Glutamatergic neuron (in vitro differentiated cells): ENCODE data around the gene LMF1. TPM values are rescaled to one million over a fixed set of nuclear protein-coding genes. Genes with fewer than 3 reads are reported as not detected.

Experiments
- DNase-seq: peaks from one replicate; pipeline ENCODE4 v3.0.0; 2022
- H3K27ac Mint-ChIP-seq: one replicate; pipeline ENCODE4 v1.8.0; 2020; ENCODE audit warnings: mild to moderate bottlenecking, mixed read lengths, inconsistent platforms; ENCODE audit not compliant: unreplicated experiment
- H3K27me3 Mint-ChIP-seq: one replicate; pipeline ENCODE4 v1.8.0; 2020; ENCODE audit warnings: mild to moderate bottlenecking, moderate library complexity, mixed read lengths, inconsistent platforms; ENCODE audit not compliant: unreplicated experiment
- H3K36me3 Mint-ChIP-seq: one replicate; pipeline ENCODE4 v1.8.0; 2020; ENCODE audit warnings: mild to moderate bottlenecking, mixed read lengths, inconsistent platforms; ENCODE audit not compliant: unreplicated experiment
- H3K4me1 Mint-ChIP-seq: one replicate; pipeline ENCODE4 v1.8.0; 2020; ENCODE audit warnings: mild to moderate bottlenecking, low read depth, mixed read lengths, inconsistent platforms; ENCODE audit not compliant: unreplicated experiment
- H3K4me3 Mint-ChIP-seq: one replicate; pipeline ENCODE4 v1.8.0; 2020; ENCODE audit warnings: mild to moderate bottlenecking, mixed read lengths, inconsistent platforms; ENCODE audit not compliant: unreplicated experiment
- H3K9me3 Mint-ChIP-seq: one replicate; pipeline ENCODE4 v1.8.0; 2020; ENCODE audit warnings: mild to moderate bottlenecking, moderate library complexity, mixed read lengths, inconsistent platforms; ENCODE audit not compliant: unreplicated experiment
- total RNA-seq: library from RNA; stranded (reverse); fragmentation: NEBNext Ultra II Directional; extraction: Animal tissue kit (Norgen Biotek cat#: 25700); gene quantifications from one replicate; pipeline ENCODE4 v1.2.1, GENCODE V29; 2021; ENCODE audit not compliant: unreplicated experiment
- TF ChIP-seq, protein P1 (sequence below): fragments of 200-600 bp; sonication (generic); IDR thresholded peaks from one replicate; pipeline ENCODE4 v1.5.0; 2021; ENCODE audit not compliant: partially characterized antibody, unreplicated experiment

Gene LMF1
- total RNA-seq, 1 donor from 2014 or later = 17.4 TPM

DNA sequence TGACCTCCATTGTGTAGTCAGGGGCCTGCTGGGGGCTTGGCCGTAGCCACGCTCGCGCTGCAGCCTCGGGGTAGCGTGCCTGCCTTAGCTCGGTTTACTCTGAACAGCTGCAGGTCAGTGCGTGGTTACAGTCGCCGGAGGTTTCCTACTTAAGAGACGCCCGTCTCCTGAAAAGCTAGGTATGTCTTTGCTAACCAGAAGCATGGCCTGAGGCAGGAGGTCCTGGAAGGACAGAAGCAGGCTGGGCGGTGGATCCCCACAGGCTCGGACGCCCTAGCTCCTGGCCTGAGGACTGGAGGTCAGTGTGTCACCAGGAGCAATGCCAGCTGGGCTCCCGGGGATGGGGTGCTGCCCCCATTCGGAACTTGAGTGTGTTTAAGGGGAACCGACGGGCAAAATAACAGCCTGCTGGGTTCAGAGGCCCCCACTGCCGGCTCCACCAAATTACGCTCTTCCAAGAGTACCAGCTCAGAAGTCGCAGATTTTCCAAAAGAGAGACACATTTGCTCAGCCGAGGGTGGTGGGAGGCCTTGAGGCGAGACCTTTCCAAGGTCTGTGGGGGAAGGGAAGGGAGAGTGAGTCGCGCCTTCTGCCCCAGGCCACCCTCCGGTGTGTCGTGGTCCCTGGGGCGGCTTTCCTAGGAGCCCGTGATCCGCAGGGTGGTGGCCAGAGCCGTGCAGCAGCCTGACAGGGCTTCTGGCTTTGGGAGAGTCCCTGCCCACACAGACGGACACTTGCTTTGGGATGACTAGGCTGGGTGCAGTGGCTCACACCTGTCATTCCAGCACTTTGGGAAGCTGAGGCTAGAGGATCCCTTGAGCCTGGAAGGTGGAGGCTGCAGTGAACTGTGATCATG is 166.4 kb downstream of the LMF1 start:
- peak overlapping the region; percentile 36 for H3K27ac Mint-ChIP-seq
- TF ChIP-seq, protein P1, sequence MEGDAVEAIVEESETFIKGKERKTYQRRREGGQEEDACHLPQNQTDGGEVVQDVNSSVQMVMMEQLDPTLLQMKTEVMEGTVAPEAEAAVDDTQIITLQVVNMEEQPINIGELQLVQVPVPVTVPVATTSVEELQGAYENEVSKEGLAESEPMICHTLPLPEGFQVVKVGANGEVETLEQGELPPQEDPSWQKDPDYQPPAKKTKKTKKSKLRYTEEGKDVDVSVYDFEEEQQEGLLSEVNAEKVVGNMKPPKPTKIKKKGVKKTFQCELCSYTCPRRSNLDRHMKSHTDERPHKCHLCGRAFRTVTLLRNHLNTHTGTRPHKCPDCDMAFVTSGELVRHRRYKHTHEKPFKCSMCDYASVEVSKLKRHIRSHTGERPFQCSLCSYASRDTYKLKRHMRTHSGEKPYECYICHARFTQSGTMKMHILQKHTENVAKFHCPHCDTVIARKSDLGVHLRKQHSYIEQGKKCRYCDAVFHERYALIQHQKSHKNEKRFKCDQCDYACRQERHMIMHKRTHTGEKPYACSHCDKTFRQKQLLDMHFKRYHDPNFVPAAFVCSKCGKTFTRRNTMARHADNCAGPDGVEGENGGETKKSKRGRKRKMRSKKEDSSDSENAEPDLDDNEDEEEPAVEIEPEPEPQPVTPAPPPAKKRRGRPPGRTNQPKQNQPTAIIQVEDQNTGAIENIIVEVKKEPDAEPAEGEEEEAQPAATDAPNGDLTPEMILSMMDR = no peak
- no peaks in the 10 kb centered on the region for H3K36me3 Mint-ChIP-seq
- no peaks in the 10 kb centered on the region for H3K9me3 Mint-ChIP-seq
- H3K4me1 Mint-ChIP-seq = peaks cover 7% of the 10 kb centered on the region
- peaks cover 6% of the 10 kb centered on the region for H3K27me3 Mint-ChIP-seq
- H3K4me3 Mint-ChIP-seq = no peak overlapping the region
- DNase-seq = no peak

- DNase-seq = no peak
These were observed 167.1 kb downstream of the LMF1 start for GRCh38 chr16:803754-804080.

More at GRCh38 chr16:803754-804080, 167.1 kb downstream of the LMF1 start:
- TF ChIP-seq, protein P1 = no peak
- no peaks in the 10 kb centered on the region for H3K9me3 Mint-ChIP-seq
- H3K4me3 Mint-ChIP-seq = no peak overlapping the region
- peaks cover 7% of the 10 kb centered on the region for H3K4me1 Mint-ChIP-seq
- peaks cover 5% of the 10 kb centered on the region for H3K27me3 Mint-ChIP-seq
- H3K36me3 Mint-ChIP-seq = no peaks in the 10 kb centered on the region
- H3K27ac Mint-ChIP-seq = no peak overlapping the region

Other genes with a start within 250 kb of the LMF1 start
- 61.1 TPM for gene ANTKMT, start 249.8 kb downstream of the LMF1 start, total RNA-seq
- 18.9 TPM for gene CCDC78, start 244.5 kb downstream of the LMF1 start, total RNA-seq
- gene HAGHL, start 243.9 kb downstream of the LMF1 start, total RNA-seq = 31.7 TPM
- gene CIAO3, start 230.0 kb downstream of the LMF1 start, total RNA-seq = 49.5 TPM
- not detected for gene MSLN, start 210.2 kb downstream of the LMF1 start, total RNA-seq
- 28.5 TPM for gene RPUSD1, start 182.6 kb downstream of the LMF1 start, total RNA-seq
- gene CHTF18, start 182.4 kb downstream of the LMF1 start, total RNA-seq = 49.2 TPM
- gene GNG13, start 170.2 kb downstream of the LMF1 start, total RNA-seq = not detected
- gene SOX8, start 10.8 kb upstream of the LMF1 start, total RNA-seq = 7.0 TPM
- 1.3 TPM for gene SSTR5, start 101.8 kb upstream of the LMF1 start, total RNA-seq
- gene C1QTNF8, start 125.3 kb upstream of the LMF1 start, total RNA-seq = not detected
- 161 TPM for gene CACNA1H, start 182.1 kb upstream of the LMF1 start, total RNA-seq